ENCODE data around the gene EPS8L3.
"Not testable (repeated sequence)": the region's sequence is repeated elsewhere in the genome, so short reads cannot be mapped to it uniquely, and the experiment has no call there.

Gene EPS8L3

DNA sequence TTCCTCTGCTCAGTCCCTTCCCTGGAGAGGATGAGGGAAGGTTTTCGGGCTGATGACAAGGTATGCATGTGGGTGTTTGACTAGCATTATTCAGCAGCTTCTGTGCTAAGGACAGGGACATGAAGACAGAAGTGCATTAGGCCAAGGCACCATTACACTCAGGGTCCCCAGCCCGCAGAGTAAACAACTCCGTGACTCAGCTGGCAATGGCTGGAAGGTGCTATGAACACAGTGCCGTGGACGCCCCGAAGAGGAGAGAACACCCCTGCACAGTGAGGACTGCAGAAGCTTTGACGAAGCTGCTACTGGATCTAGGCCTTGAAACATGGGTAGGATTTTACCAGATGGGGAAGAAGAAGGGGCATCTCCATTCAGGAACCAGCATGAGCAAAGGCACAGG, 13.7 kb upstream of the EPS8L3 start:
- DNase-seq, result no peak

DNA sequence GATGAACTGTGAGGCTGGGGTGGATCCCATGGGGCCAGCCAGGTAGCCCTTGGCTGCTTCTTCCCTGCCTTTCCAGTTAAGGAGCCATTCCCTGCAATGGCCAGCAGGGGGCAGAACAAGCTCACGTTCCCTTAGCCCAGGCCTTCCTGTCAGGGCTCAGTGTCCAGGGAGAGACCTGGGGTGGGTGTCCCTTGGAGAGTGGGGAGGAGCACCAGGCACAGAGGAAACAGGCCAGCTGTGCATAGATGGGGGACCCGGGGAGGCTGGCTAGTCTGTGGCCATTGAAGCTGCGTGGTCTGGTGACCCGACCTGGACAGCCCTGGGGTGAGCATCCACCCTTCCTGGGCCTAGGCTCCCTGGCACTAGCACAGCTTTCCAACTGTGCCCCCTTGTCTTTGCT, 13.2 kb upstream of the EPS8L3 start:
- no peak for DNase-seq

DNA sequence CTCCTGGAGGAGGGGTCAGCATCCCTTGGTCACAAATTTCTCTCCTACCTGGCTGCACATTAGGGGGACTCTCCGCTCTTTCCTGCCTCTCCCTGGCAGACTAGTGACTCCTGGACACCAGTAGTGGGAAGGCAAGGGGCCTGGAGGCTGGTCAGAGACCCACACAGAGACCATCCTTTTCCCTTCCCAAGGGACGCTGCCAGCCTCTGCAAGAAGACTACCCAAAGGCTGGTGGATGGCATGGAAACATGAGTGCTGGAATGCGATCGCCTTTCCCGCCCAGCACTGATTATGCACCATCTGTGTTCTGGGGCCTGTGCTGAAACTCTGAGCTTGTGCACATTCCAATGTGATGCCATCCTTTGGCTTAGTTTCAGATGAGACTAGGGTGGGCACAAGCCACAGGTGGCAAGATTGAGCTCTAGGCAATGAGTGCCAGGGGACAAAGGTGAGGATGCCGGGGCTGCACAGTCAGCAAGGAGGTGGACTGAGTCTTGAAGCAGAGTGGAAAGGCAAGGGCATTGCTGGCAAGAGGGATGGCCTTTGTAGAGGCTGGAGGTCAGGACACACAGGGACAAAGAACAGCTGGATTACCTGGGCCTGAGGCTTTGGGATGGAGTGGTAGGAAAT, 12.6 kb upstream of the EPS8L3 start:
- no peak for DNase-seq

DNA sequence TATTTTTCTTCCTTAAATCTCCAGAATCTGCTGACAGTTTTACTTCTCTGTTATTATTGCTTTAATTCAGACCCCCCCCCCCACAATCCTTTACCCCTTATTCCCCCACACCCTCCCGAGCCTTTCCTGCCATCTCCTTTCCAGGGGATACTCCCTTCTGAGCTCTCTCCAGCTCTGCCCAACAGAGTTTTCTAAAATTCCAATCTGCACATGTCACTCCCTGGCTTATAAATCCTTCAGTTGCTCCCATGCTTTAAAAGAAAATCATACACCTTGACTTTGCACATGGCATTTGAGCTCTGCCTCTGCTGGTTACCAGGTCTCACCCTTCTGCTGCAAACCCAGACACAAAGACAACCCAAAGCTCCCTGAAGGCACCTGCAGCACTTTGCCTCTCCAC, 11.7 kb upstream of the EPS8L3 start:
- DNase-seq, result no peak

DNA sequence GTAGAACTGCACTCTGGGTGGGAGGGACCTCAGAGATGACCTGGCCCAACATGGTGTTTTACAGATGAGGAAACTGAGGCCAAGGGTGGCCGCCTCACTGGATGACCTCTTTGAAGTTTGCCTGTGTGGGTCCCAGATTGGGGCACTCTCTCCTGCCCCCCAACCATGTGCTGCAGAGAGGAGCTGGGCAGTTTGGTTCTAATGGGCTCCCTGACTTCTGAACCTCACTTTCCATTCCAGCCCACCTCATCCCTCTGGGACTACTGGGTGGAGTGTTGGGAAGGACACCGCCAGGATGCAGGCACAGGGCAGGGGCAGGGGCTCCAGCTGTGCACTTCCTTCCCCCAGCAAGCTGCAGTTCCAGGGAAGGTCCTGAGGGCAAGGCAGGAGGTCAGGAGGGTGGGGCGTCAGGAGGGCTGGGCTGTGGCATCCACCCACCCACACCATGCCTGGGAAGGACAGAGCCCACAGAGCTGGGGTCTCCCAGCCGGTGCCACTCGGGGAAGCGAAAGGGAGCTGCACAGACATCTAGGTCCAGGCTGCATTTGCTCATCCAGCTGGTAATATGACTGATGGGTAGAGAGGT, 10.3 kb upstream of the EPS8L3 start:
- DNase-seq, result no peak

DNA sequence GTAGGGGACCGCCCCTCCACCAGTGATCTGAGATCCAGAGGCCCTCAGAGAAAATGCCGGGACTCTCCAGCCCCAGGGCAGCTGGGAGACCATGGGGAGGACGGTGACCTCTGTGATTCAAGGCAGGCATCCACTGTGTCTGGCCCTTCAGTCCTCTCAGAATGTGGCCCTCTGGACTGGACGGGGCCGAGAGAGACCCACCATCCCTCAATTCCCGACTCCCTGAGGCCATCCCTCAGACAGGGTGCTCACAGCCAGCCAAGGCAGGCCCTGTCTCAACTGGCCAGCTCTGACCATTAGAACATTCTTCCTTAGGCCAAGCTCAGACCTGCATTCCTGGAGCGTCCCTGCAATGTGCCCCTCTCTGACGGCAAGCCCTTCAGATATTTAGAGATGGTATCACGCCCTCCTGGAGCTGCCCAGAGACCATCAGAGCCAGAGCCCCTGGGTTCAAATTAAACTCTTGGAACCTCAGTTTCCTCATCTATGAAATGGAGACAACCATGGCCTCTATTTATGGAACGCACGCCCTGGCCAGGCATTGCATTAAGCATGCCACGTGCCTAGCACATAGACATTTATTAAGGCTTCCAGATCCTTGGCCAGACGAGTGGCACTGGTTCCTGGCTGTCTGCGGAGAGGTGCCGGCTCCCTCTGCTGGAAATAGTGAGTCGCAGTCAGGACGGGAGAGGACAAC, 9.6 kb upstream of the EPS8L3 start:
- DNase-seq, result peak; percentile 15

DNA sequence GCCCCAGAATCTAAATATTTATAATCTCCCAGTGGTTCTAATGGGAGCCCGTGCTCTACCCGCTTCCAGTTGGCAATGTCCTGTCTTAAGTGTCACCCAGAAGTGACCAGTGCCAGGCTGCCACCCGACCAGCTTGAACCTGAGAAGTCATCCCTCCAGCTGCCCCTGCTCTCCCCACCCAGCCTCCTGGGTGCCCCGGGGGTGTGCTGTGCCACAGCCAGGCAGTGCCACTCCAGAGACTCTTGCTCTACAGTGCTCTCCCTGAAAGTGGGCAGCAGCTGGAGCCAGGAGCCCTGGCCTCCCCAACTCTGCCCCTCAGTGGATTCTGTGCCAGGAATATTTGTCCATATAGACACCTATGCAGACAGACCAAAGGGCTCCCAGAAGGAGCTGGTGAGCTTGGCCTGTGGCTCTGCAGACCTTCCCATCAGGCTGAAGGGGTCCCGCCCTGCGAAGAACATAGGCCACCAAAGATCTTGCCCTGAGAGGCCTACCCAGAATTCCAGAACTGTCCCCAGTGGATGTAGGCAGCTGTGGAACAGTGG, 9.0 kb upstream of the EPS8L3 start:
- no peak for DNase-seq

DNA sequence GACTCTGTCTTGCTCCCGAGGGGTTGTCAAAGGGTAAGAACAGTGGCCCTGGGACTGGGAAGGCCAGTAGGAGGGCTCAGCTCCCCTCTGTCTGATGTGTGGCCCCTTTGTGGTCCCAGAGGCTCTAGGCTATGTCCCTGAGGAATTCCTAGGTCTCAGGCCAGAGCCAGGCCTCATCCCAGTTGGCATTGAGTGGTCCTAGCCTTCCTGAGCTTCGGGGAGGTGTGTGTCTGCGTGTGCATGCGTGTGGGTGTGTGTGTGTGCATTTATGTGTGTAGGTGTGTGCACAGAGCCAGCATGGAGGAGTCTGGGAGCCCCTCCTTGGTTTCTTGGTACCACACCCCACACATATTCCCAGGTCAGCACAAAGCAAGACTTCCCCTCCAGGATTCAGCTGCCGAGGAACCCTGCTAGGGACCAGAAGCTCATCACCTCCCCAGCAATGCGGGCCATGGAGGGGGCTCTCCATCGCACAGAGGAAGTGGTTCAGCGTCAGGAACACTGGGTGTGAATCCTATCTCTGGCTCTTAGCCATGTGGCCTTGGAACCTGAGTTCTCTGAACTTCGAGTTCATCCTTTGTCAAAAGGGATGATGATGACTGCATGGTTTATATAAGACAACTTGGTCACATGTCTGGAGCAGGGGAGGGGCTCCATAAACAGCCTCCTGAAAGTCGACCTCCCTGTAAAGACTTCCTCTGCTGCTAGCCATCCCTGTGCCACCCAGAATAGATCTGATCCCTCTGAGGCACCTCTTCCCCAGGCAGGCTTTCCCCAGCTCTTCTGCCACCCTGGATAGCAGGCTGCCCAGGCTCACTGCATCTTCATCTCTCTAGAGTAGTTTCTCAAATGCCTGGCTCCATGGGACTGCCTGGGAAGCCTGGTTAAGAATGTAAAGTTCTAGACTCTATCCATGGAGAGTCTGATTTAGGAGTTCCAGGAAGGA, 8.3 kb upstream of the EPS8L3 start:
- DNase-seq, result no peak

DNA sequence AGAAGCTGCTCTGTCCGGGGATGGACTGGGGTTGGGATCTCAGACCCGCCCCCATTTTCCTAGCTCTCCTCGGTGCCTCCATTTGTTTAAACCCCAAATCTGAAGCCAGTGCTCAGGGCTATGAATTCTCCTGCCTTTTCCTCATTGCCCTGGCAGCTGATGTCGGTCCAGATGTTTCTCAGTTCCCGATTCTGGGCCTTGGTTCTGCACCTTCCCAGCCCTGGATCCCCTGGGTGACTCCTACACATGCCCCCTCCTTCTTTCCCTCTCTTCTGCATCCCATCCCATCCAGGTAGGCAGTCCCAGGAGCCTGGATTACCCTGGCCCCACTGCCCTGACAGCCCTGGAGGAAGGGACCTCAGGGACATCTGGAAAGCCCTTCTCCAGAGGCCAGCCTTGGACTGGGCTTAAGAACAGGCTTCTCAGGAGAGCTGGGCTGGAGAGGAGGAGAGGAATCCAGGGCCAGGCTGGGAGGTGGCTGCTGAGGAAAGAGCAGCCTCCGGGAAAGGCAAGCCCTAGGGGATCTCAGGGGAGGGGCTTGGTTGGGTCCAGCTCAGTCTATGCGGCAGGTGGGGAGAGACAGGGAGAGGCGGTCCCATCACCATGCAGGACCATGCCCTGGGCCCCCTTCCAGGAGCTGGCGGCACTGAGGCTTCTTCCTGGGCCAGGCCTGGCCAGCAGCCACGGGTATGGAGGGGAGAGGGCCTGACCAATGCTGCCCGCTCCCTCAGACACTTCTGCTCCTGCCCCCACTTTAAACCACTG, 6.8 kb upstream of the EPS8L3 start:
- DNase-seq, result no peak

DNA sequence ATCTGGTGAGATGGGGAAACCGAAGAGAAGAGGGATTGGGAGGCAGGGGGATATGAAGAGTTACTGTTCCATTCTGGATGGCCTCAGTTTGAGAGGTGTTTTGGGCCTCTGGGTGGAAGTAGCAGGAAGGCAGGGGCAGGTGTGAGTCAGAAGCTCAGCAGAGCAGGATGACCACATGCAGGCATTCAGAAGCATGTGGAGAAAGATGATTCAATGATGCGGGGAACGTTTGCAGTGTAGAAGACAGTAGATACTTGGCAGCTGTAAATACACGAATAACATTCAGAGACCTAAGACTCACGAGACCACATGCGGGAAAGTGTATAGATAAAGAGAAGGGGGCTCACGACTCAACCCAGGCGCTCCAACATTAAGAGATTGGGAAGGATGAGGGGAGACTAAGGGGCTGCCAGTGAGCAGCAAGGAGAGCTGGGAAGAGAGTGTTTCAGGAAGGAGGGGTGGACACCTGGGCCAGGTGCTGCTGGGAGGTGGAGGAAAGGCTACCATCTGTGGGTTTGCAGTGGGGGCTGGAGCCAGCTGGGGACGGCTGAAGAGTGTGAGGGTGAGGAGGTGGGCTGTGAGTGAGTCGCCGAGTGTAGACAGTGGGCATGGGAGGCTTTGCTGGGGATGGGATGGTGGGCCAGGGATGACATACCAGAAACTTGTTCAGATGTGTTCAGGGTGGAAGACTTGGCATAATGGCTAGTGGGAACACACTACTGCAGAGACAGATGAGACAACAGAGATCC, 5.8 kb upstream of the EPS8L3 start:
- DNase-seq, result no peak

DNA sequence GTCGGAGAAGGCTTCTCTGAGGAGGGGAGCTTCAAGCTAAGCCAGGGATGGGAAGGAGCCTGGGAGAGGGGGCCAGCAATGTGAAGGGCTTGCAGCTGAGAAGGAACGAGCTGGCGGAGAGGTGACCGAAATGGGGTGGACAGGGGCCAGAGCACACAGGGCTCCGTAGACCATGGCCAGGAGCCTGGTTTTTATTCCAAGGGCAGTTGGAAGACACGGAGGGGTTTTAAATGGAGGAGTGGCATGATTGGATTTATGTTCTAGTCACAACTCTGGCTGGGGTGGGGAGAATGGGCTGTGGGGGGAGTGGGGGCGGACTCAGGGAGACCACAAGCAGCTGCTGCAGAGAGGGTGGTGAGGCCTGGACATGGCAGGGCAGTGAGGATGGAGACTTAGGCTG, 5.1 kb upstream of the EPS8L3 start:
- DNase-seq, result no peak

DNA sequence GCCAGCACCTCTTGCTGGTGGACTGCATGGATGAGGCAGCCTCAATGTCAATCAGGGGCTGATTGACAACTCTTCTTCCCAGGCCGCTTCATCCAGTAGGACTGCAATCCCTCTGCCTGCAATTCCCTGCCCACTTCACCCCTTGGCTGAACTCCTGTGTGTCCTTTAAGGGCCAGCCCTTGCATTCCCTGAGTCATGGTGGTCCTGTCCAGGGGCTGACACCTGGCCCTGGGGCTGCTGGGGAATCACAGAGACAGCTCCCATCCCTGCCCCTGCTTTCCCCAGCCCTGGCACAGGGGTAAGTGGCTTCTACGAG, 4.6 kb upstream of the EPS8L3 start:
- DNase-seq, result no peak

DNA sequence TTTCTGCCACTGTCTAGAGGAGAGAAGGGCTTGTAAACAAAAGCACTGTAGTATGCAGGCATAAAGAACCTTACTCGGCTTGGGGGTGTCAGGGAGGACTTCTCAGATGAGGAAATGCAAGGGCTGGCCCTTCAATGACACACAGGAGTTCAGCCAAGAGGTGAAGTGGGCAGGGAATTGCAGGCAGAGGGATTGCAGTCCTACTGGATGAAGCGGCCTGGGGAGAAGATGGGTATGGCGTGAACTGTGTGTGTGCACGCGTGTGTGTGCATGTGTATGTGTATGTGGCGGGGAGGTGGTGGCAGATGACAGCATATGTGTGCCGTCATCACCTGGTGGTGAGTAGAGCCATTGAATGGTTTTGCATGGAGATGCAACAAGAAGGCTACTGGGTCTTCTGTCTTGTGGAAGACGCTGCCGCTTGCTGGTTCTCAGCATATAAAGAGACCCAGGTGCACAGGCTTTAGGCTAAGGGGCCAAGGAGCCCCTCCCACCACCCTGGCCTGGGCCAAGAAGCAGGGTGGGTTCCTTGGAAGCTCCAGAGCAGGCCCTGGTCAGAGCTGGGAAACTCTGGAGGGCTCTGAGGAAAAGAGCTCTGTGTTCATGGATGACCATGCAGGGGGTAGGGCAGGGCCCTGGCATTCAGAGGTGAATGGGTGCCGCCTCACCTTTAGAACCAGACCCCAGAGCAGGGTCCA, 4.1 kb upstream of the EPS8L3 start:
- DNase-seq, result no peak

DNA sequence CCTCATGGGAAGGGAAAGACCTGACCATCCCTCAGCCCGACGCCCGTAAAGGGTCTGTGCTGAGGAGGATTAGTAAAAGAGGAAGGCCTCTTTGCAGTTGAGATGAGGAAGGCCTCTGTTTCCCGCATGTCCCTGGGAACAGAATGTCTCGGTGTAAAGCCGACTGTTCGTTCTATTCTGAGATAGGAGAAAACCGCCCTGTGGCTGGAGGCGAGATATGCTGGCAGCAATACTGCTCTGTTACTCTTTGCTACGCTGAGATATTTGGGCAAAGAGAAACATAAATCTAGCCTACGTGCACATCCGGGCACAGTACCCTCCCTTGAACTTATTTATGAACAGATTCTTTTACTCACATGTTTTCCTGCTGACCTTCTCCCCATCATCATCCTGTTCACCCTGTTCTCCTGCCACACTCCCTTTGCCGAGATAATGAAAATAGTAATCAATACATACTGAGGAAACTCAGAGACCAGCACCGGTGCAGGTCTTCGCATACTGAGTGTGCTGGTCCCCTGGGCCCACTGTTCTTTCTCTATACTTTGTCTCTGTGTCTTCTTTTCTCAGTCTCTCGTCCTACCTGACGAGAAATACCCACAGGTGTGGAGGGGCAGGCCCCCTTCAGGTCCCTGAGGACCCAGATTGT, 3.4 kb upstream of the EPS8L3 start:
- DNase-seq, result not testable (repeated sequence)

DNA sequence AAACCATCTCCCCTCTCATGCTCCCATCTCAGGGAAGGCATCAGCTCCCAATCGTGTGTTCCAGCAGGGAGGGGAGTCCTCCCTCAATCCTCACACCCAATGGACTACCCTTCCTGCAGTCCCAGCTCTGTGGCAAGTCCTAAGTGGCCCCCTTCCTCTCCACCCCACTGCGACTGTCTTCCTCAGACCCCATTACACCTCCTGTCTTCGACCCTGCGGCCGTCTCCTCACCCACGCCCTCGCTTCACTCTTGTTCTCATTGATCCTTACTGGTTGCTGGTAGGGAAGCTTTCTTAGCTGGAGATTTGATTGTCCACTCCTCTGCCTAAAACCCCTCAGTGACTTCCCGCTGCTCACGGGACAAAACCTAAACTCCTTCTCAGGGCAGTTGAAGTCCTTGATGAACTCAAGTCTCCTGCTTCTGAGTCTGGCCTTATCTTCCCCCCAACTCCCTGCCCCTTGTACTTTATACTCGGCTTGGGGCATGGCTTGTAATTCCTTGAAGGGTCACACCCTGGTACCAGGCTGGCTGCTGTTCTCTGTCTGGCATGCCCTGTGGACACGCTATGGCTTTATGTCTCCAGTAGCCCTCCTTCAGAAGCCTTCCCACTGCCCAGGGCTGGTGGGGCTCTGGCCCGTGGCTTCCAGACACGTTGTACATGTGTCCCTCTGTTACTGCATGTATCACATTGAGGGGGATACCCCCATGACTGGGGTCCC, 2.3 kb upstream of the EPS8L3 start:
- DNase-seq, result no peak

DNA sequence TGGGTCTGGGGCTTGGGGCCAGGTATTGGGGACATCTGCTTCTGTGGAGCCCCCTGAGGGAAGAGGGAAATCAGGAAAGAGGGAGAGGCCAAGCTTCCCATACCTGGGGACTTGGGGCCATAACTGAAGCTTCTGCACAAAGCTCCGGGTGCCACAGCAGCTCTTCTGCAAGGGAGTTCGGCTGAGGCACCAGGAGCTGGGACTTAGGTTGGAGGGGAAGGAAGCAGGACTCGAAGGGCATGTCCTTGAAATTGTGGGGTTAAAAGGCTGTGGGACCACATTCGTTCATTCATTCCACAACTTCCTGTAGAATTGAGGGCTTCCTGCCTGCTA, 1.7 kb upstream of the EPS8L3 start:
- no peak for DNase-seq

DNA sequence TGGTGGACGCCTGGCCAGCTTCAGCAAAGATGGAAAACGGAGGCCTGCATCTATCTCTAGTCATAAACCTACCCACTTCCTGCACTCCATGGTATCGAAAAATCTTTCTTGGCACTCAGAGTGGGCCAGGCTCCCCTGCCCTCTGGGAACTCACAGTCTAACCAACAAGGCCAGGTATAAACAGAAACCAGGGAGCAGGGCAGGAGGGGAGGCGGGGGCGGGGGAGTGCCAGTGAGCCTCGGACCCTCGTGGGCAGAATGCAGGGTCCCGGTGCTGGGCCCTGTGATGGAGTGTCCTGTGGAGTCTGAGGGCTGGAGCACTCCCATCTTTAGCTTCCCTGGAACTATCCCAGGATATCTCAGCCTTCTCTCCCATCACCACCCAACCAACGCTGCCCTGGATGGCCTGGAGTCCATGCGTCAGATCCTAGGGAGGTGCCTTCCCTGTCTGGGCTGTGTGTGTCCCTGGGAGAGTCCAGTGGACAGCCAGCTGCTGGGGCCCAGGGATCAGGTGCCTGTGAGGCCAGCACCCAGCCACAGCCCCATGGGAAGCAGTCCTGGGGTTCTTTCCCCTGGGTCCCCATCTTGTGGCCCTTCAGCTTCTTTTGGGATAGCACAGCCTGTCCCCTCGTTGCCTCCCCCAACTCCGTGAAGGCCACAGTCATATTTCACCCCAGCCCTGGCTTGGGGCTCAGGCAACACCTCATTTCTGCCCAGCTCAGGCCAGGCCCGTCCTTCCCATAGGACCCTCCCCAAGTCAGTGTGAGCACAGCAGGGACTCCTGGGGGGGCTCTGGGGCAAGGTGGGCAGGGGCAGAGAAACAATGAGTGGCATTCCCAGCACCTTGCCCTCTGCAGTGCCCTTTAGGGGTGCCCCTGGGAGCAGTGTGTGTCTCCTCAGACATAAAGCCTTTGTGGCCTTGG, 1.1 kb upstream of the EPS8L3 start:
- no peak for DNase-seq

DNA sequence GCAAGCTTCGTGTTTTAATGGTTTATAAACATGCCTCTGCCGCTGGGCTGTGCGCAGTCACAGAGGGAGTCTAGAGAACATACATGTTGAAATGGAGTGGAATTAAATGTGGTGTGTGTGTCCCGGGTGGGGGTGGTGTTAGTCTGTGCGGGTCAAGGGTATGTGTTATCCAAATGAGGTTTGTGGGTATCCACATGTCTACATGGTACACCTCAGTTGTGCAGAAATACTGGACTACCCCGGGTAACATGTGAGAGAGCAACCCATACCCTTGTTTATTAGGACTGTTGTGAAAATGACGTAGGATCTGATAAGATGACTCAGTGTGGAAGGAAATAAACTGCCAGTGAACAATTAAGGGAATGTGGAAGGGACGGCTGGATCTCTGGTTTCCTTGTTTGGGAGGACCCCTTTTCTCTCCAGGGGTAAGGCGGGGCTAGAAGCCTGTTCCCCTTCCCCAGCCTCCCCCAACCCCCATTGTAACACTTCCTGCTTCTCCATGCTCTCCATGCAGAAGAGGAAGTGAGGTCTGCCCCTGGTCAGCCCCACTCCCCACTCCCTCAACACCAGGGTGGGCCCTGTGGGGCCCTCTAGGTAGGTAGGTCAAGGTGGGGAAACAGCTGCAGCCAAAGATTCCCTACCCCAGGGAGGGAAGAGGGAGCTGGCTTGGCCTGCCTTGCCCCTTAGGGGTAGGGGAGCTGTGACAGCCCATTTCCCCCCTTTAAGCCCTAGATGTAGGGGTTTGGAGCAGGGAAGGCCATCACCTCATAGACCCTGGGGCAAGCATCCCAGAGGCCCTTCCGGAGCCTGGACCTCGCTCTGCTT, 690 bp downstream of the EPS8L3 start:
- no peak for DNase-seq

Data from NCI-H2081 treated with DMSO at 0.1 percent for 48 hours (cell line).